Inflammatory macrophage (primary cell): ENCODE measurements around the gene IL6R.

Source experiments
- DNase-seq, 2 donors: peaks; one replicate each; pipeline ENCODE4 v3.0.0-alpha.2; 2020 to 2022

IL6R gene

GRCh38 chr1:154453574-154454352 is 48.6 kb downstream of the IL6R start:
- peak; percentile 69 to 74 for DNase-seq

- DNase-seq: peak; percentile 71 to 74
Observed at GRCh38 chr1:154454386-154455120, 49.4 kb downstream of the IL6R start.

GRCh38 chr1:154456631-154457030 is 51.5 kb downstream of the IL6R start:
- DNase-seq: peak; percentile 85 to 91

GRCh38 chr1:154459080-154459479 is 53.9 kb downstream of the IL6R start:
- DNase-seq: no peak

- no peak for DNase-seq
Observed at GRCh38 chr1:154460695-154461260, 55.6 kb downstream of the IL6R start.

GRCh38 chr1:154463512-154463990 is 58.4 kb downstream of the IL6R start:
- peak; percentile 70 to 85 for DNase-seq

- DNase-seq: peak; percentile 51 to 64
Observed at GRCh38 chr1:154465621-154466195, 60.6 kb downstream of the IL6R start.

- peak; percentile 27 to 42 for DNase-seq
Observed at GRCh38 chr1:154466206-154466605, 61.1 kb downstream of the IL6R start.

GRCh38 chr1:154466921-154467417 is 61.8 kb downstream of the IL6R start:
- peak; percentile 56 to 73 for DNase-seq

GRCh38 chr1:154467434-154468102 is 62.4 kb downstream of the IL6R start:
- no peak for DNase-seq

GRCh38 chr1:154468535-154469250 is 63.5 kb downstream of the IL6R start:
- DNase-seq: no peak

- no peak for DNase-seq
Observed at GRCh38 chr1:154469844-154470560, 64.9 kb downstream of the IL6R start.

- no peak for DNase-seq
Observed at GRCh38 chr1:154471304-154471703, 66.2 kb downstream of the IL6R start.

GRCh38 chr1:154474802-154475201 is 69.7 kb downstream of the IL6R start:
- DNase-seq: peak; percentile 81 to 92

GRCh38 chr1:154476791-154477190 is 71.6 kb downstream of the IL6R start:
- DNase-seq: no peak

- no peak for DNase-seq
Observed at GRCh38 chr1:154478013-154478412, 72.9 kb downstream of the IL6R start.

GRCh38 chr1:154478639-154479038 is 73.5 kb downstream of the IL6R start:
- peak; percentile 82 to 85 for DNase-seq

GRCh38 chr1:154479764-154480421 is 74.8 kb downstream of the IL6R start:
- DNase-seq: peak; percentile 84 to 95

- DNase-seq: peak; percentile 36 to 73
Observed at GRCh38 chr1:154481053-154481452, 75.9 kb downstream of the IL6R start.
